ENCODE data around the gene LCN15. TPM values are rescaled to one million over a fixed set of nuclear protein-coding genes. Genes with fewer than 3 reads are reported as not detected.
A peak's percentile ranks its signal among the peaks of the same experiment; 100 is the strongest.
"Not testable (repeated sequence)": the region's sequence is repeated elsewhere in the genome, so short reads cannot be mapped to it uniquely, and the experiment has no call there.

Gene LCN15
- total RNA-seq, 1 donor from 2014 or later: 0.49 TPM

DNA sequence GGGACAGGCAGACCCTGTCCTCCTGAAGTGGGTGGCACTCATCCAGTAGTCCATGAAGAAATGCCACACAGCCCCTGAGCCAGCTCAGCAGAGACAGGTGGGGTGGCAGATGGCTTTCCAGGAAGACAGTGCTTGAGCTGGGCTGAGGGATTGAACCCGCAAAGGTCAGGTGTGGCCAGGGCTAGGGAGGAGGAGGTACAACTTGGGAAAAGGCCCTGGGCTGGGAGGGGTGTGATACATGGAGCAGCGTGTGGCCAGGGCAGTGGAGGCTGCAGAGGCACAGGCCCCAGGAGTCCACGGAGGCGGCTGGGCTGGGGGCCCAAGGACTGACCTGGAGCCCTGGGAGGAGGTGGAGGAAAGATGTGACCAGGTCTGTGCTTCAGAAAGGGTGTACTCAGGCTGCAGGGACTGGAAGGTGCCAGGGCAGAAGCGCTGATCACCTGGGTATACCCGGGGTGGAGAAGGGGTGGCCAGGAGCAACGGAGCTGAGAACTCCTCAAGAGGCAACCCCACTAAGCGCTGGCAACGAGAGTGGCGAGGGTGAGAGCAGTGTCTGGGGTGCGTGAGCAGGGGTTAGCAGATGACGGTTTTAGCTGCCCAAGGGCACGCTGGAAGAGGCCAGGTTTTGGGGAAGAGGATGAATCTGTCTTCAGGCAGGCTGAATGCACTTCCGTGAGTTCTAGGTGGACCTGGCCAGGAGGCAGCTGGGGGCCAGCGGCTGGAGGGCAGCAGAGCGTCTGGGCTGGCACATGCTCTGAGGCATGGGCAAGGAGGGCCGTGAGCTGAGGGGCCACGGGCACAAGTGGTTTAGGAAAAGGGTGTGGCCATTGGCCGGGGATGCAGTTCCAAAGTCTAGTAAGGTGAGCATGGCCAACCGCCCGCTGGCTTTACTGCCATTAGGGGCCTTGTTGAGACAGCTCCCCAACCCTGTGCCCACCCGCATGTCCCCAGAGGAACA lies 39.5 kb upstream of the LCN15 start:
- peaks cover 8% of the 10 kb centered on the region for H3K36me3 Mint-ChIP-seq (ENCODE audit: low read depth, unreplicated experiment)
- peaks cover 17% of the 10 kb centered on the region for H3K27me3 Mint-ChIP-seq (ENCODE audit: unreplicated experiment)
- no peak overlapping the region for H3K27ac Mint-ChIP-seq (ENCODE audit: unreplicated experiment)
- DNase-seq (ENCODE audit: low spot score): no peak
- H3K4me1 Mint-ChIP-seq (ENCODE audit: unreplicated experiment): peaks cover 8% of the 10 kb centered on the region
- TF ChIP-seq CTCF (IDR thresholded peaks at IDR 0.05; ENCODE audit: unreplicated experiment): no peak
- H3K9me3 Mint-ChIP-seq (ENCODE audit: unreplicated experiment): no peaks in the 10 kb centered on the region
- H3K4me3 Mint-ChIP-seq (ENCODE audit: unreplicated experiment): peak overlapping the region; percentile 73

GRCh38 chr9:136803009-136803550 lies 38.8 kb upstream of the LCN15 start:
- H3K4me1 Mint-ChIP-seq (ENCODE audit: unreplicated experiment); H3K9me3 Mint-ChIP-seq (ENCODE audit: unreplicated experiment); H3K4me3 Mint-ChIP-seq (ENCODE audit: unreplicated experiment); DNase-seq (ENCODE audit: low spot score); H3K27ac Mint-ChIP-seq (ENCODE audit: unreplicated experiment); H3K36me3 Mint-ChIP-seq (ENCODE audit: low read depth, unreplicated experiment): not testable (repeated sequence)
- H3K27me3 Mint-ChIP-seq (ENCODE audit: unreplicated experiment): peaks cover 17% of the 10 kb centered on the region

- Mint-ChIP-seq H3K9me3 (ENCODE audit: unreplicated experiment) (no peaks in the 10 kb centered on the region), H3K4me3 (ENCODE audit: unreplicated experiment) (no peak overlapping the region), H3K27ac (ENCODE audit: unreplicated experiment) (no peak overlapping the region), H3K36me3 (ENCODE audit: low read depth, unreplicated experiment) (peaks cover 8% of the 10 kb centered on the region), H3K4me1 (ENCODE audit: unreplicated experiment) (peaks cover 7% of the 10 kb centered on the region), H3K27me3 (ENCODE audit: unreplicated experiment) (peaks cover 17% of the 10 kb centered on the region)
- TF ChIP-seq CTCF (IDR thresholded peaks at IDR 0.05; ENCODE audit: unreplicated experiment): no peak
- no peak for DNase-seq (ENCODE audit: low spot score)
These were observed 38.0 kb upstream of the LCN15 start for GRCh38 chr9:136802321-136802720.

GRCh38 chr9:136799854-136800657 lies 35.7 kb upstream of the LCN15 start:
- peaks cover 16% of the 10 kb centered on the region for H3K4me1 Mint-ChIP-seq (ENCODE audit: unreplicated experiment)
- peak overlapping the region; percentile 90 for H3K4me3 Mint-ChIP-seq (ENCODE audit: unreplicated experiment)
- peaks cover 18% of the 10 kb centered on the region for H3K27me3 Mint-ChIP-seq (ENCODE audit: unreplicated experiment)
- peak; percentile 89 for DNase-seq (ENCODE audit: low spot score)
- no peak overlapping the region for H3K27ac Mint-ChIP-seq (ENCODE audit: unreplicated experiment)
- no peaks in the 10 kb centered on the region for H3K9me3 Mint-ChIP-seq (ENCODE audit: unreplicated experiment)
- TF ChIP-seq CTCF (IDR thresholded peaks at IDR 0.05; ENCODE audit: unreplicated experiment): no peak
- H3K36me3 Mint-ChIP-seq (ENCODE audit: low read depth, unreplicated experiment): peaks cover 3% of the 10 kb centered on the region

DNA sequence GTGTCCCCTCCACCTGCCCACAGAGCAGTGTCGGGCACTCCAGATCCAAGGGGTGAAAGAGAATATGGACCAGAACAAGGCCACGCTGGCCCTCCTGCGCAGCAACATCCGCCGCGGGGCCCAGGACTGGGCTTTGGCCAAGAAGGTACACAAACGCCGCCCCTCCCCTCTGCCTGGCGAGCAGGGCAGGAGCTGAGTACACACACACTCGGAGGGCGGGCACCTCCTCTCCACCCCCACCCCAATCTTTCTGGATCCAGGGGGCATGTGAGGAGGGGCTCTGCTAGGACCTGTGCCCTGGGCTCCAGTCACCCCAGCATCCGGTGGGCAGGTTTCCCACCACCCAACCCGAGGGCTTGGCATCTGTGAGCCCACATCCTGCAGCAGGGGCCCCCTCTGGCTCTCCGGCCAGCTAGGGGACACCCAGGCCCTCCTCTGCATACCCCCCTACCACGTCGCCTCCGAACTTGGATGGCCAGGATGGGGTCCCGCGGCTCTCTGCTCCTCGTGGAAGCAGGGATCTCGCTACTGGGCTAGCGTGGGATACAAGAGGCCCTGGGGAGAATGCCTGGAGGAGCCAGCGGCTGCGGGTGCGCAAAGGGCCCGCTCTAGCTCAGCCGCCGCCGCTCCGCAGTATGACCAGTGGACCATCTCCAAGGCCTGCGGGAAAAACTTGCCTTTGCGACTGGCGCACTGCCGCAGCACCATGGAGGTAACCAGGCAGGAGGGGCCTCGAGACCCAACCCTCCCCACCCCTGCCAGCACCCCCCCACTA lies 34.9 kb upstream of the LCN15 start:
- Mint-ChIP-seq H3K4me1 (ENCODE audit: unreplicated experiment) (peaks cover 16% of the 10 kb centered on the region), H3K4me3 (ENCODE audit: unreplicated experiment) (no peak overlapping the region), H3K9me3 (ENCODE audit: unreplicated experiment) (no peaks in the 10 kb centered on the region), H3K27ac (ENCODE audit: unreplicated experiment) (no peak overlapping the region), H3K36me3 (ENCODE audit: low read depth, unreplicated experiment) (peaks cover 3% of the 10 kb centered on the region), H3K27me3 (ENCODE audit: unreplicated experiment) (peaks cover 15% of the 10 kb centered on the region)
- no peak for TF ChIP-seq CTCF (IDR thresholded peaks at IDR 0.05; ENCODE audit: unreplicated experiment)
- no peak for DNase-seq (ENCODE audit: low spot score)
